MM.1S (cell line): ENCODE results near the gene ARID2.

ENCODE experiments used
- DNase-seq: peaks from one replicate; pipeline ENCODE4 v3.0.0-alpha.2; 2015
- H2AFZ ChIP-seq: fragments of 300-600 bp; sonication (generic); 2 replicates; pipeline ENCODE4 v1.6.0; 2016; ENCODE audit warnings: antibody characterized with exemption, low read length
- H3F3A ChIP-seq: fragments of 300-600 bp; sonication (generic); 2 replicates; pipeline ENCODE4 v1.6.1; 2016; ENCODE audit warnings: mild to moderate bottlenecking, antibody characterized with exemption, low read length, moderate library complexity, mixed read lengths; ENCODE audit not compliant: insufficient read depth
- H3K27ac ChIP-seq: fragments of 300-600 bp; sonication (generic); 2 replicates; pipeline ENCODE4 v1.5.1; 2016; ENCODE audit warnings: mild to moderate bottlenecking, low read length
- H3K27me3 ChIP-seq: fragments of 300-600 bp; sonication (generic); replicated peaks from 2 replicates; pipeline ENCODE4 v1.6.0; 2016; ENCODE audit warnings: low read length; ENCODE audit not compliant: insufficient read depth
- H3K36me3 ChIP-seq: fragments of 300-600 bp; sonication (generic); replicated peaks from 2 replicates; pipeline ENCODE4 v1.6.1; 2016; ENCODE audit warnings: mild to moderate bottlenecking, low read length, mixed read lengths; ENCODE audit not compliant: insufficient read depth
- H3K4me1 ChIP-seq: fragments of 300-600 bp; sonication (generic); 2 replicates; pipeline ENCODE4 v1.6.1; 2016; ENCODE audit warnings: low read length, mixed read lengths
- H3K4me2 ChIP-seq: fragments of 300-600 bp; sonication (generic); 2 replicates; pipeline ENCODE4 v1.6.0; 2016; ENCODE audit warnings: low read depth, low read length
- H3K4me3 ChIP-seq: fragments of 300-600 bp; sonication (generic); 2 replicates; pipeline ENCODE4 v1.5.1; 2016; ENCODE audit warnings: low read length, mixed read lengths
- H3K79me2 ChIP-seq: fragments of 300-600 bp; sonication (generic); 2 replicates; pipeline ENCODE4 v1.6.1; 2016; ENCODE audit warnings: mixed run types, low read length, mixed read lengths
- H3K9ac ChIP-seq: fragments of 300-600 bp; sonication (generic); 2 replicates; pipeline ENCODE4 v1.6.1; 2016; ENCODE audit warnings: low read length, mixed read lengths
- H3K9me2 ChIP-seq: fragments of 300-600 bp; sonication (generic); replicated peaks from 2 replicates; pipeline ENCODE4 v1.6.1; 2016; ENCODE audit warnings: mild to moderate bottlenecking, low read length, mixed read lengths; ENCODE audit not compliant: insufficient read depth
- H3K9me3 ChIP-seq: fragments of 300-600 bp; sonication (generic); replicated peaks from 2 replicates; pipeline ENCODE4 v1.6.1; 2016; ENCODE audit warnings: mild to moderate bottlenecking, low read length, mixed read lengths; ENCODE audit not compliant: insufficient read depth
- H4K20me1 ChIP-seq: fragments of 300-600 bp; sonication (generic); 2 replicates; pipeline ENCODE4 v1.6.1; 2016; ENCODE audit warnings: mild to moderate bottlenecking, low read length, moderate library complexity, mixed read lengths; ENCODE audit not compliant: insufficient read depth
- CTCF ChIP-seq: fragments of 300-600 bp; sonication (generic); IDR thresholded peaks from 2 replicates; pipeline ENCODE4 v1.5.1; 2016; ENCODE audit warnings: antibody characterized with exemption, low read length, mixed read lengths
- EZH2 ChIP-seq: fragments of 300-600 bp; sonication (generic); optimal IDR thresholded peaks from 2 replicates; pipeline ENCODE3; 2017; ENCODE audit warnings: low read depth, mild to moderate bottlenecking, antibody characterized with exemption, low read length, mixed read lengths
- EZH2phosphoT487 ChIP-seq: fragments of 300-600 bp; sonication (generic); IDR thresholded peaks from 2 replicates; pipeline ENCODE4 v1.6.1; 2018; ENCODE audit warnings: antibody characterized with exemption, low read length

ARID2 gene

DNA sequence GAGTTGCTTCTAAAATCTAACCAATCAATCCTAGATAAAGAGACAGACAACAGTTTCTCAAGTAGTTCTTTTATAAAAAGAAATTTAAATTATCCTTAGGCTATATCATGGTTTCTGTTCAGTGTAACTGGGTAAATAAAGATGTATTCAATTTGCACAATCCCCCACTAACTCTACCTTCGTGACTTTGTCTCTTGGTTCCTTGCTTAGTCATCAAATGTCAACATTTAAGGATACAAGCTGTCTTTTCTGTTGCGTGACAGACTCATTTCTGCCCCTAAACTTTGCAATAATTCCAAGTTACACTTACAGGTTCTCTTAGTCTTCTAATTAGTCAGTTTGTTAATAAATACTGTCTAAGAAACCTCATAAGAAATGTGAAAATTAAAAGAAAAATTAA, 210.3 kb downstream of the ARID2 start:
- Histone ChIP-seq H3K27me3 (no peaks in the 10 kb centered on the region), H3K4me2 (no peak overlapping the region), H3K27ac (no peak overlapping the region), H3K79me2 (no peaks in the 10 kb centered on the region), H3K9me3 (no peaks in the 10 kb centered on the region), H3K9me2 (no peaks in the 10 kb centered on the region), H2AFZ (no peak overlapping the region), H3K9ac (no peak overlapping the region), H3F3A (no peaks in the 10 kb centered on the region), H3K4me1 (no peaks in the 10 kb centered on the region), H3K4me3 (no peak overlapping the region), H3K36me3 (no peaks in the 10 kb centered on the region), H4K20me1 (no peaks in the 10 kb centered on the region)
- no peak for DNase-seq
- TF ChIP-seq EZH2 (no peak), CTCF (no peak), EZH2phosphoT487 (no peak)

- no peak overlapping the region for H3K4me2 ChIP-seq
- H3K79me2 ChIP-seq: no peaks in the 10 kb centered on the region
- no peak for DNase-seq
- no peaks in the 10 kb centered on the region for H3F3A ChIP-seq
- H3K9me2 ChIP-seq: no peaks in the 10 kb centered on the region
- H2AFZ ChIP-seq: no peak overlapping the region
- H3K9ac ChIP-seq: no peak overlapping the region
- TF ChIP-seq EZH2phosphoT487: no peak
- TF ChIP-seq EZH2: no peak
- no peak for TF ChIP-seq CTCF
- H3K4me3 ChIP-seq: no peak overlapping the region
- H4K20me1 ChIP-seq: no peaks in the 10 kb centered on the region
- no peak overlapping the region for H3K27ac ChIP-seq
- H3K27me3 ChIP-seq: no peaks in the 10 kb centered on the region
- peaks cover 10% of the 10 kb centered on the region; the same call in 1 of the 2 replicates for H3K36me3 ChIP-seq
- H3K4me1 ChIP-seq: no peaks in the 10 kb centered on the region
- no peaks in the 10 kb centered on the region for H3K9me3 ChIP-seq
These were observed 215.3 kb downstream of the ARID2 start for GRCh38 chr12:45944771-45945170.

DNA sequence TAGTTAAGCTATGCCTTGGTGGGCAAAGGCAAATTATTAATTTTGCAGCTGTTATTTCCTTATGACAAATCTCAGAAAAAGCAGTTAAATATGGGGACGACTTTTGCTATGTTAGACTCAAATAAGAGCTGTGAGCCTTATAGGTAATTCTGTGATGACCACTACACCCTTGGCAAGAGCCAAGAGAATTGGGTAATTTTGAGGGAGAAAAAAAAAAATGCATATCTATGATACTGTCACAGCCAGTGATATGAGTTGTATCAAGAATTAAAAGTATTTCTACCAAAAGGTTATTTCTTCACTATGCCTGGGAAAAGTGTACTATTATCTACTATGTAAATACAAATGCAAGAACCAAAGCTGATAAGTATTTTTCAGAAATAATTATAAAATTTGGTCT, 216.9 kb downstream of the ARID2 start:
- DNase-seq: no peak
- H3K27ac ChIP-seq: no peak overlapping the region
- no peak overlapping the region for H2AFZ ChIP-seq
- H3F3A ChIP-seq: no peaks in the 10 kb centered on the region
- H3K9me2 ChIP-seq: no peaks in the 10 kb centered on the region
- no peak overlapping the region for H3K4me3 ChIP-seq
- no peaks in the 10 kb centered on the region for H4K20me1 ChIP-seq
- no peaks in the 10 kb centered on the region for H3K9me3 ChIP-seq
- H3K36me3 ChIP-seq: peaks cover 10% of the 10 kb centered on the region; the same call in 1 of the 2 replicates
- no peaks in the 10 kb centered on the region for H3K79me2 ChIP-seq
- no peak for TF ChIP-seq CTCF
- TF ChIP-seq EZH2: no peak
- TF ChIP-seq EZH2phosphoT487: no peak
- H3K27me3 ChIP-seq: no peaks in the 10 kb centered on the region
- no peak overlapping the region for H3K4me2 ChIP-seq
- no peak overlapping the region for H3K9ac ChIP-seq
- H3K4me1 ChIP-seq: no peaks in the 10 kb centered on the region
